CD4-positive, alpha-beta T cell treated with Interleukin-4 for 1 hour (primary cell): ENCODE measurements around the gene MAP2K5.

Experiments
- DNase-seq, 2 donors: peaks; one replicate each; pipeline ENCODE4 v3.0.0-alpha.2; 2020 to 2022

The MAP2K5 gene

DNA sequence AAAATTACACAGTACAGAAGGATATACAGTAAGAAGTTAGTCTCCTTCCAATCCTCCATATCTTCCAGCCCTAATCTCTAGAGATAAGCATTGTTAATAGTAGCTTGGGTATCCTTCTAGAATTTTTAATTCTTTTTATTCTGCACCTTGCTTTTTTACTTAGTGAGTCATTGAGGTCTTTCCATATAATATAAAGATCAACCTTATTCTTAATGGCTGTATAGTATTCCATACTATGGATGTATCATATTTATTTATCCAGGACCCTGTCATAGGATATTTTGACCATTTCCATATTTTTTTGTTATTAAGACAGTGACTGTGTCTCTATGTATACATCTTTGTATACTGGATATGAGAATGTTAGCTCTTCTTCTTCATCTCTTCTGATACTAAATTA is 246.5 kb downstream of the MAP2K5 start:
- DNase-seq, result no peak

DNA sequence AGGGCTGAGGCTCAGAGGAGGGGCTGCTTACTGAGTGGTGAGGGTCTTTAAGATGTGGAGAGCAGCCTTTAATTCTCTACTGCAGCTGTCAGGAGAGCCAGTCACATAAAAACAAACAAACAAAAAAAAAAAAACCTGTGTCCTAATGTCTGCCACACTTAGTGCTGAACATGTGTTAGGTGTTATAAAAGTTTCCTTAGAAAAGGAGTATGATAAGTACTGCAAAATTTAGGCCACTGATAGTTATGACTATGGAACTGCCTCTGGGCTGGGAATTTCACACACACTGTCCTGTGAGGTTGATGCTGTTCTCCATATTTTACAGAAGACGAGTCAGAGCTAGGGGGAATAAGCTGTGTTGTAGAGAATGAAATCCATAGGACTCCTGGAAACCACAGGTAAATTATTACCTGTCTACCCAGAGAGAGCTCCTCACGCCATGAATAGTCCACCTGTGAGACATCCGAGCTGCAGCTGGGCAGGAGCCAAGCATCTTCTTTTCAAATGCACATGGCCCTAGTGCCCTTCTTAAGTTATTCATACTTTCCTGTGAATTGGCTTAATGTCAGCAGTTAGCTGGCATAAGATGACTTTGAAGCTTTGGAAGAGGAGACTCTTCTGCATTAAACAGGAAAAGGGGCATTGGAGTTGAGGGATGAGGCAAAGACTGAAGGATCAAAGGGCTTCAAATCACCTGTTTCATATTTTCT is 248.3 kb downstream of the MAP2K5 start:
- no peak for DNase-seq

DNA sequence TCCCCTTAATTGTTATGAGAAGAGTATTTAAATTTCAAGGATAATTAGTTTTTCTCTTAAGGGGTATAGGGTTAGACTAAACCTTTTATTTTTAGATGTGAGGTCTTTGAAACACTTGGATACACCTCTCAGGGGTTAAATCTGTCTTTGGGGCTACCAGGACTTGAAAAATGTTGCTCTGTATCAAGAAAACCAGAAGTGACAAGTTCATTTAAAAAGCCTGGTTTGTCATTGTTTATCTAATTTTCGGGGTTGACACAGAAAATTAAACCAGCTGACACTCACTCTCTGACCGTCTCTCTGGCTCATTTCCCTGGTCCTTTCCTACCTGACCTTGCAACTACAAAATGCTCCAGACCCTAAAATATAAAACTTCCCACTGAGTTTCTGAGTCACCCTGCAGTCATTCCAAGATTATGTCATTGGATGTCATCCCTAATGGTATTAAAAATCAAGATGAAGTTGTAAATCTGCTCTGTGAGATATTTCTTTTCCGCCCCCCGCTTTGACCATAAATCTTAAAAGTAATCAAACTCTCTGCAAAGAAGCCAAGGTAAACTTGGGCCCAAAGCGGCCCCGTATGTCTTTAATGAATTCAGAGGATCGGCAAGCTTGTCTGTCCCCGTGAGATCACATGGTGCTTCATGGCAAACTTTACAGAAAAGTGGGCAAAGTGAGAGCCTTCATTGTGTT is 249.9 kb downstream of the MAP2K5 start:
- no peak for DNase-seq

DNA sequence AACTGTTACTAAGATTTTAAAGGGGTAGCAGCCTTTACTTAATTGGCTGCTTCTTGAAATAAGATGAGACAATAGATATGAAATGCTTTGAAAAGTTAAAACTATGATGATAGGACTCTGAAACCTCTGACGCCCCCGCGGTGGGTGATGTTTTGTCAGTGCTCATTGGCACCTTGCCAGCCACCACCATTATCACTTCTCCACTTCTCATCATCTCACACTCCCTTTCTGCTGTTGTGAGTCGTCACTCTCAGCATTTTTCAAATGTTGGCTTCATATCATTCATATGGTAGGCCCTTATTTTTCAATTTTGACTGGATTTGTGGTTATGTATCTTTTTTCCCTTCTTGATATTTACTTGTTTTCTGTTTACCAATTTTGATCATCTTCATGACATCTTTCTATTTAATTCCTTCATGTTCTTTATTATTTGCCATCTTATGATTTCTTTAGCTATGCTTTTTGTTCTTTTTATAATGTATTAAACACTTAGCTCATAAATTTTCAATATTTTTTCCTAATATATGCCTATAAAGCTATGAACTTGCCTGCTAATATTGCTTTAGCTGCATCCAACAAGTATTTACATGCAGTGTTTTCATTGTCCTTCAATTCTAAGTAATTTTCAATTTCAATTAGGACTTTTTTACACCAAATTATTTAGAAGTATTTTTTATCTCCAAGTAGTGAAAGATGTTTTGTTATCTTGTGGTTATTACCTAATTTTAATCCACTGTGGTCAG is 252.5 kb downstream of the MAP2K5 start:
- DNase-seq, result no peak

DNA sequence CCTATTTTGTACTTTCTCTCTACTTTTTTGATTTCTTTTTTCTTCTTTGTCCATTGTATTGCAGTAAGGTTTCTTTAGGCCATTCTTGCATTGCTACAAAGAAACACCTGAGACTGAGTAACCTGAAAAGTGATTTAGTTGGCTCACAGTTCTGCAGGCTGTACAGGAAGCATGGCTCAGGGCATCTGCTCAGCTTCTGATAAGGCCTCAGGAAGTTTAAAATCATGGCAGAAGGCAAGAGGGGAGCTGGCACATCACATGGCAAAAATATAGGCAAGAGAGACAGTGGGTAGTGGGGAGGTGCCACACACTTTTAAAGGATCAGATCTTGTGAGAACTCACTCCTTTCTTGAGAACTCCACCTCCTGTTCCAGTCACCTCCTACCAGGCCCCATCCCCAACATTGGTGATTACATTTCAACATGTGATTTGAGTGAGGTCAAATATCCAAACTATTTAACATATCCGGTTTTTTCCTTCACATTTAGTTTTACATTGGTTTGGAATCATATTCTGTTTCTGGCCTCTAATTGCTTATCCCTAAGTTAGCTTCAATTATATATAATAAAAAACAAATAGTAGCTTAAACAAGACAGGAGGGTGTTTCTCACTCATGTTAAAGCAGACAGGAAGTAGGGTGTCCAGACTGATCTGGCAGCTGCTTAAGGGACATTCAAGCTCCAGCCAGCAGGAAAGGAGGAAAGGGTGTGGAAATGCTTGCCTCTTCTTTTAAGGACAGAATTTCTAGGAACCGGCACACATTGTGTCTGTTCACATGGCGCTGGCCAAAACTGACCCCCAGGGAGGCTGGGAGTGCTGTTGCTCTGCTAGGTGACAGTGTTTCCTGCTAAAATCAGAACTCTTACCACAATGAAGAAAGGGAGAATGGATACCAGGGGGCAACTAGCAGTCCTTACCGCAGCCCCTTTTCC is 254.0 kb downstream of the MAP2K5 start:
- no peak for DNase-seq

DNA sequence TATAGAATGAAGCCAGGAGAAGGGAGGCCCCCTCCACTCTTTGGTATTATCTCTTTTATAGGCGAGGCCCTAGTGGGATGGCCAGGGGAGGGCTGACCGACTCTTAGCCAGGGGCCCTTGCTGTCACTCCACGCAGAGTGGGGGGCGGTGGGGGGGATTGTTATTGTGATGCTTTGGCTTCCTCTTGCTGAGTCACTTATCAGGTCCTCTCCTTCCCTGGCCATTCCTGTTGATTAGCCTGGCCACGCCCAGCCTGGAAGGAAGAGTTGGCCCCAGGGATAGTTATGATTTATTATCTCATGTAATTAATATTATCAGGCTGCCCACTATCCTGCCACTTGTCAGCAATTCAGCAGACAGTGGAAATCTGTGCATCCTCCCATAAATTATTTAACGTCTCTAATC is 257.3 kb downstream of the MAP2K5 start:
- no peak for DNase-seq

DNA sequence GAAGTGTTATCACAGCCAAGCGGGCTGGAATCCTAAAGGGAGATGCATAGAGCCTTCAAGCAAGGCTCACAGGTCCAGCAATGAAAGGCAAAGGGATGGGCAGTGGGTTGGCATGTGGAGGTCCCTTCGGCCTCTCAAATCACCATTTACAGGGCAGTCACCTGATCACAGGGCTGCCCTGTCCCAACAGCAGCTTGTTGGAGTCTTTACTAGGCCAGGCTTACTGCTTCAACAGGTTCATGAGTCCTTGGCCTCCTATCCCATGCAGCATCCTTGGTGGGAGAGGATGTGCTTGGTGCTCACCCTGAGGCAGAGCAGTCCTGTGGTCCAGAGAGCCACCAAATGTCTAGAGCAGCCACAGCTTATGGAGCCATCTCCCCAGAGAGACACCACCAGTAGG is 258.6 kb downstream of the MAP2K5 start:
- no peak for DNase-seq

DNA sequence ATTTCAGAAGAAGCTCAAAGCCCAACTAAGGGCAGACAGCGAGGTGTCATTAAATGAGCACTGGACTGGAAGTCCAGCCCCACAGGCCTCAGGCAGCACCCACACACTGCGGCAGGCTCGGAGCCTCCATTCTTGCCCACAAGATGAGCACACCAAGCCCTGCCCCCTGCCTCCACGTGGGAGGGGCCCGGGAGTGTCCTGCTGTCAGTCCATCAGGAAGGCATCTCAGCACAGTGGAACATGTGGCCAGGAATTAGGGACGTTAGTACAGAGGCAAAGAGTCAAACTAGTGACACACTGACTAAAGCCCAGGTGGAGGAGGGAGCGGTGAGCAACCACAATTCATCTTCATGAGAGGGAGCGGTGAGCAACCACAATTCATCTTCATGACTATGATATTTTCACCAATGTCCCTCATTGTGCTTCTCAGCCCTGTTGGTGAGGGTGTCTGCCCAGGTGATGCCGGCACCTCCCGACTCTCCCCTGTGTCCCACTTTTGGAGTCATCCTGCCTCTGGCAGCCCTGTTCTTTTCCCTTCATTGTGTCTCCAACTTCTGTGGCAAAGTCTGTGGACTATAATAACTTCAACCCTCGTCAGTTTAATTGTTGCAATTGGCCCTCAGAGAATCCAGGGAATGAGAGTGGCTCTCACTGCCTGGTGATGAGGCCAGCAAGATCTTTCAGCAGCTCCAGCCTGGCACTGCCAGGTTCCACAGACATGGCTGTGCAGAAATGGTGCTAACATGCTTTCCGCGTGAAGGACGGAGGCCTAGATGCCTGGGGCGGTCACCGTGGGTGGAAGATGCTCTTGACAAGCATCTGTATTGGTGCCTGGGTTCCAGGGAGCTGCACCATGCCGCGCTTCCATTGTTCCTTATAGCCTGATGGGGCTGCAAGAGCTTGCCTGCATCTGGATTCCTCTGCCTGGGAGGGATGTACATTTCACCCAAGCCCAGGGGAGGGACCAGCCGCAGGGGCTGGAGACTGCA is 259.7 kb downstream of the MAP2K5 start:
- DNase-seq, result no peak

- no peak for DNase-seq
Observed at GRCh38 chr15:67803299-67803698, 260.8 kb downstream of the MAP2K5 start.

- no peak for DNase-seq
Observed at GRCh38 chr15:67803996-67804843, 261.7 kb downstream of the MAP2K5 start.

- DNase-seq, result no peak
Observed at GRCh38 chr15:67805008-67805665, 262.6 kb downstream of the MAP2K5 start.

- no peak for DNase-seq
Observed at GRCh38 chr15:67805666-67806516, 263.4 kb downstream of the MAP2K5 start.

GRCh38 chr15:67806536-67806935 is 264.0 kb downstream of the MAP2K5 start:
- DNase-seq, result no peak

DNA sequence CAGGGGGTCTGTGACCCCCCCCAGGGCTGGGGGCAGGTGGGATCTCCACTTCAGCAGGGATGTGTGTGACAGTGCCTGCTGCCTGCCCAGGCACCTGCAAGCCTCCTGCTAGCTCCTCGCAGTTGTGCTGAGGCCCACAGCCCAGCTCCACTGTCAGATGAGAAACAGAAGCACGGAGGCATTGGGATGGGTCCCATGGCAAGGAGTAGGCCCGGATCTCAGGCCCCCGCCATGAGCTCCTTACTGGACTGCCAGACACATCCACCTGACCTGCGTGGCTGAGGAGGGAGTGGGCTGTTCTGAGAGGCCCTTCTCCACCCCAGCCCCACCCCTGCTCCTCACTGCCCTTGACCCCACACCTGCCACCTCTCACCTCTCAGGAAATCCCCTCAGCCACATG is 264.6 kb downstream of the MAP2K5 start:
- DNase-seq, result no peak

GRCh38 chr15:67807836-67808235 is 265.3 kb downstream of the MAP2K5 start:
- no peak for DNase-seq

GRCh38 chr15:67808821-67809220 is 266.3 kb downstream of the MAP2K5 start:
- DNase-seq, result no peak

DNA sequence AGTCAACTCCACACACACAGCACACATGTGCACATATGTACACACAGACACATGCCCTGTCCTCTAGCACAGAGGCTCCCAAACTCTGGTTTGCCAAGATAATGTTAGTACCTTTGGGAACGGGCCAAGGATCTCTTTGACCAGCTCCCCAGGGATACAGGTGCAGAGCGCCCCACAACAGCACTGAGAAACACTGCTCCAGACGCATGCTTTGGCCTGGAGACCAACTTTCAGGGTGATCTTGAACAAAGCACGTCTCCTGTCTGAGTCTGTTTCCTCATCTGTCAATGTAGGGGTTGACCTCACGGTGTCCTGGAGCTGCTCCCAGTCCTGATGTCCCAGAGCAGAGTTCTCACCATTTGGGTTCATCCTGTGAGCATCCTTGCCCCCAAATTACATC is 266.9 kb downstream of the MAP2K5 start:
- no peak for DNase-seq

GRCh38 chr15:67809866-67810265 is 267.4 kb downstream of the MAP2K5 start:
- DNase-seq, result no peak

- no peak for DNase-seq
Observed at GRCh38 chr15:67812241-67812644, 269.7 kb downstream of the MAP2K5 start.
